Glomerular endothelial cell (primary cell): Measurements from ENCODE around the gene SYNDIG1L. TPM values are rescaled to one million over a fixed set of nuclear protein-coding genes. Genes with fewer than 3 reads are reported as not detected.
"Not testable (repeated sequence)": the region's sequence is repeated elsewhere in the genome, so short reads cannot be mapped to it uniquely, and the experiment has no call there.

ENCODE experiments used
- DNase-seq: peaks from one replicate; pipeline ENCODE4 v3.0.0-alpha.2; 2011; ENCODE audit warnings: low read depth, low spot score; ENCODE audit errors: extremely low read depth
- total RNA-seq: library from RNA; depleted of rRNA; stranded (reverse); fragments of >200 nt; gene quantifications from 2 replicates; pipeline ENCODE4 v1.2.3, GENCODE V29; 2015

The SYNDIG1L gene
- total RNA-seq = not detected in 2 replicates

DNA sequence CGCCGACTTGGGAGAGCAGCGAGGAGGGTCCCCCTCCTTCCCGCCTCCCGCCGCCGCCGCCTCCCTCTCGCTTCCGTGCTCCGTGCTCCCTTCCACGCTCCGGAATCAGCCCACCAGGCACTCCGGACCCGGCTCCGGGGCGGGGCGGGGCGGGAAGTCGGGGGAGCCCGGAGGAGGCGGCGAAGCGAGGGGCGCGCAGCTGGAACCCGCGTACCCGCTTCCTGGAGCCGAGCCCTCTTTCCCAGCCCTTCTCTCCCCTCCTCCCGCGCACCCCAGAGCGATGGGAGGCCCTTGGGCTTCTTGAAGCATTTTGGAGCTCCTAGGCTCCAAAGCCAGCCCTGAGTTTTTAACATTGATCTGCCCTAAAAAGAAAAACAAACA is at the start of gene SYNDIG1L:
Gene SYNDIG1L (minus strand): TSS at position 9 of the 381 bp plus-strand sequence. CDS start 16,466 bp downstream, outside the sequence.
- DNase-seq = no peak

DNA sequence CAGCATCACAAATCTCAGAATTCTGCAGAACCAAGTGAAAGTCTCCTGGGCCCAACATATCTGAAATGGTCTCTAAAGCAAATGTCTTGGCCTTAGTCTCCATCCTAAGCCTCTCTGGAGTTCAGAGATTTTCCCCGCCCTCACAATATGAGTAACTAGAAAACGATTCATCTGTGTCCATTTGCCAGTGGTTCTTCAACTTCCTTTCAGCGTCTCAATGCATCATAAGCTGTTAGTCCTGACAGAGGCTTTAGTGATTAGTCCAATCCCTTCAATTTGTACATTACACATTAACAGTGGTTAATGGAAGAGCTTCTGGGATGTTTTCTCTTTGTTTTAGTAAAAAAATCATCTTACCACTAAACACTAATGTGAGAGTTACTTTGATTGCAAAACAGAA is 49.7 kb upstream of the SYNDIG1L start:
- no peak for DNase-seq

DNA sequence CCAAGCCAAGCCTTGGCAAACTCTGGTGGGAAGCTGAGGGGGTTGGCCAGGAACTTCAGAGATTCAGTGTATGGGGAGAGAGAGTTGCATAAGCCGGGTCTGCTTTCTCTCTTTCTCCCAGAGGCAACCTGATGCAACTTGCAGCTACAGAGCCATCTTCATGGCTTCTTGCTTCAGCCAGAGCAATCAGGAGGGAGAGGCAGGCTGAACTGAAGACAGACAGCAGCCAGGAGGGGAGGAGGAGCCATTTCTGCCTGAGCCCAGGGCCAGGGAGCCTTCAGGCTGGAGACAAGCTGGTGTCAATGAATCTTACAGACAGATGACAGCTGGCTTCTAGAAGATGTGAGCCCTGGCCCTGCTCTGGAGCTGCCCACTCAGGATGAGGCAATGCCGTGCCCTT is 48.4 kb upstream of the SYNDIG1L start:
- DNase-seq = no peak

DNA sequence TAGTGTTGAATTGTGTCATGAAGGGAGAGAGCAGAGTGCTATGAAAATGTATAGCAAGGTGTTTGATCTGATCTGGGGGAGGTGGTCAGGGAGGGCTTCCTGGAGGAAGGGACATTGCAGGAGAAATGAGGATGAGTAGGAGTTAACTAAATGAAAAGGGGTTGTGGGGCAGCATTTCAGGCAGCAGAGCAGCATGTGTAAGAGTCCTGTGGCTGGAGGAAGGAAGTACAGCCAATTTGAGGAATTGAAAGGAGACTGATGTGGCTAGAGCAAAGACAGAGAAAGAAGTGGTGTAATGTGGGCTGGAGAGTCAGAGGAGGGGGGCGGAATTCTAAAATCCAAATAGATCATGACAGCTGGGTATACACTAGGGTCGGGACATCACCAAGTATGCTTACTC is 46.6 kb upstream of the SYNDIG1L start:
- no peak for DNase-seq

DNA sequence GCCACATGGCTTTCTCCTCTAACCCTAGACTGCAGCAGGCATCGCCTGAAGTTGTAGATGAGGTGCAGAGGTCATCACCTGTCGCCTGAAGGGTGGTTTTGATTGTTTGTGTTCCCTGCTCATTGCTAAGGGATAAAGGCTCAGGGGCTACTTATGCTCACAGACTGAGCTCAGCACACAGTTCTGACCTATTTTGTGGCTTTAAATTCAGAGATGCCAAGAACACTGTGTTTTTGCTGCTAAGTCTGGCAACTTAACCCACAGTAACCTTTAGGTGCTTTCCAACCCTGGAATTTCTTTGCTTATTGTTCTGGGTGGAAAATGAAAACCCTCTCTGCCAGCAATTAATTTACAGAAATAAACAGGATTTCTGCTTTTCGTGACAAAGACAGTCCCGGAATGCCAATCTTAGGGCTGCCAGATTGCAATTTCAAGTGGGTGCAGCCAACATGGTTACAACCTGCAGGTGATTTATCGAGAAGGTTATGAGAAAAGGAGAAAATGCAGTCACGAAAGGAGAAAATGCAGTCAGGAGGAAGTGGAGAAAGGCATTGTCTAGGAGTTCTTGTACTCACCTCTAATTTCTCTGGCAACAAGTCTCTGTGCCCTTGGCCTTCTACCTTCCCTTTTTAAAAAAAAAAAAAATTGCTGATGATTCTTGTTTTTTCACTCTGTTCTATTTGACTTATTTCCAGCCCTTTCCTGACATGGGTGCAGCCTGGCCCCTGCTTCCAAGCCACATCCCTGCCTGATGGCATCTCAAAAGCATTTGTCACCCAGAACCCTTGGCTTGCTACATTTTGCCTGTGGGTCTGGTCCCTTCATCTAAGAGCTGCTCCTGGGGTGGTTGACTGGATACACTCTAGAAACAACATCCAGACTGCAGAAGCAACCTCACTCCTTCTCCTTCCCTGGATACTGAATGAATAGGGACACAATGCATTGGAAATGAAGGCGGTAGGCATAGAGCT is 43.8 kb upstream of the SYNDIG1L start:
- no peak for DNase-seq

DNA sequence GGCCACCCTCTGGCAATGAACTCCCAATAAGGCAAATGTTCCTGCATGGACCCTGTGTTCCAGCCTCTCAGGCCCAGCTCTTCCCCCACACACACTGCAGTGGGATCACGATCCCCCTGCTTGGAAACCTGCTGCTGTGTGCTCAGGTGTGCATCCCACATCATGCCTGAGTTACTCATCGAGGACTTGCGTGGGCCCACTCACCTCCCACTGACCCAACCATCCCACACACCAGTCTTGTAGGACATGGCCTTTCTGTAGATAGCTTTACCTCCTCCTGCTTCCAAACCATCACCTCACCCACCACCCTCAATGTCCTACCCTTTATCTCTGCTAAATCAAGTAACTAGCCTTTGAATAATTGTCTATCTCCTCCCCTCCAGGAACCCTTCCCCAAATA is 42.5 kb upstream of the SYNDIG1L start:
- DNase-seq = no peak

DNA sequence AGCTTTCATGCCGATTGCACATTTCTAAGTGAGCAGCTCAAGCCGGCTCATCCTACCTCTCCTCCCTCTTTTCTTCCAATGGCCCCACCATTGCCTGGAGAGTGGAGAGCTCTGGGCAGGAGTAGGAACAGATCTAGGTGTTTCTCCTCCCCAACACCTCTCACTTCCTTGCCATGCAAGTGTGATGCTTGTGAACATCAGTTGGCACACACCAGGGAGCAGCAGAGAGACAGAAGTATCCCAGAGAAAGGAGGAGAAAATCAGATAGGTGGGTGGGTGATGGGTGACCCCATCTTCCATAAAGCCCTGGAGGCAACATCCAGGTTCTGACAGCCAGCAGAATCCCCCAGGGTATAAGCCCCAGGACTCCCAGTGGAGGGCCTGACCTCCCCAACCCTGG is 39.3 kb upstream of the SYNDIG1L start:
- DNase-seq = no peak

DNA sequence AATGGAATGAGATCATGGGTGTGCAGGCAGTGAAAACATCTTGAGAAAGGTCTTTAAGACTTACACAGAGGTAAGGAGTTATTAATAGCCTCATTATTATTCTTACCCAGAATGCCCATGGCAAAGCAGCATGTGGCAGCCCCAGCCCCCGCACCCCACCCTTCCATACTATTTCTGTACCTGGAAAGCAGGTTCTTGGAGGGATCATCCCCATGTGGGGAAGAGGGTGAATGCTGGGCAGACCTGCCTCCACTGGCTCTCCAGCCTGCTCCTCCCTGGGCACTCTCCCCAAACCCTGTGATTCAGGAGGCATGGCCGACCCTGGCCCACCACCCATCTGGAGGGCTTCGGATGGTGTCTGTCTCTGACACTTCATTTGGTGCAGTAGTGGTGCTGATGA is 38.8 kb upstream of the SYNDIG1L start:
- no peak for DNase-seq

DNA sequence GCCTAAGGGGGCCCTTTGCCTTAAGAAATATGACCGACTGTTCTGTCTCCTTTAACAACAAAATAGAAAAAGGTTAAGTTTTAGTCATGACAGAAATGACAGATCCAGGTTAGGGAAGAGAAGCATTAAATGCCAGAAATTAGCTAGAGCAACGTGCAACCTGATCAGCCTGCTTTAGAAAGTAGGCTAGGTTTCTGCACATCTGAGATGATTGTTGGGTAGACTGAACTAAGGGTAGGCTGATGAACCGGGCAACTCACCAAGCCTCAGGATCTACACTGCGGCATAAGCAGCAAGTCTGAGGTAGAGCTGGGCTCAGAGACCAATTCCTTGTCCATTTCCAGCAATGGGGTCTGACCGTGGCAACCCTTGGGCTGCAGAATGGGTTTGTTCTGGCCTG is 37.7 kb upstream of the SYNDIG1L start:
- DNase-seq = no peak

DNA sequence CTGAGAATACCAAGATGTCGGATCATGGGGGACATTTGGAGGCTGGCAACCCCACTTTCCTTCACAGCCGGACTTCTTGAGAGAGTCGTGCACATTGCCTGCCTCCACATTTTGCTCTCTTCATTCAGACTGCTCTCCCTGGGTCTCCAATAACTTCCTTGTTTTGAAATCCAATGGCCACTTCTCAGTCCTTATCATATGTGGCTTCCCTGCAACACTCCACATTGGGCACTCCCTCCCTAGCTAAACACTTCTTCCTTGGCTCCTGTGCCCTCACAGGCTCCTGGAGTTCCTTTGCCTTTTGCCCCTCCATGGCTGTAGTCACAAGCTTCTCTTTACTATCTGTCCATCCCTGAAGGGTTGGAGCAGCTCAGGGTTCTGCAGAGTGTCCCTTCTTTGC is 37.0 kb upstream of the SYNDIG1L start:
- no peak for DNase-seq

DNA sequence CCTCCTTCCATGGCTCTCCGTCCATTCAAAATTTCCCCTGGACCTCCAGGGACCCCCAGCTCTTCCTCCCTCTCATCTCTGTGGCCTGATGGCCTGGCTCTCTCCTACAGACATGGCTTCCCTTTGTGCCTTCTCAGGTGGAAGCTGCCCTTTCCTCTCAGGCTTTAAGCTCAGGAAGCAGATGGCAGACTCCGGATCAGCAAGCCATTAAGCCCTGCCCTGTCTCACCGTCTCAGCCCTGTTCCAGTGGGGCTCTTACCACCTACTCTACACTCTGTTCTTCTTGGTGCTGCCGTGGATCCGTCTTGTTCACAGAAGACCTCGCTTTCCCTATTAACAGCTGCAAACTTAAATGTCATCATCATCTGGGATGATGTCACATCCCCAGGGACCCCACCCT is 34.0 kb upstream of the SYNDIG1L start:
- DNase-seq = no peak

DNA sequence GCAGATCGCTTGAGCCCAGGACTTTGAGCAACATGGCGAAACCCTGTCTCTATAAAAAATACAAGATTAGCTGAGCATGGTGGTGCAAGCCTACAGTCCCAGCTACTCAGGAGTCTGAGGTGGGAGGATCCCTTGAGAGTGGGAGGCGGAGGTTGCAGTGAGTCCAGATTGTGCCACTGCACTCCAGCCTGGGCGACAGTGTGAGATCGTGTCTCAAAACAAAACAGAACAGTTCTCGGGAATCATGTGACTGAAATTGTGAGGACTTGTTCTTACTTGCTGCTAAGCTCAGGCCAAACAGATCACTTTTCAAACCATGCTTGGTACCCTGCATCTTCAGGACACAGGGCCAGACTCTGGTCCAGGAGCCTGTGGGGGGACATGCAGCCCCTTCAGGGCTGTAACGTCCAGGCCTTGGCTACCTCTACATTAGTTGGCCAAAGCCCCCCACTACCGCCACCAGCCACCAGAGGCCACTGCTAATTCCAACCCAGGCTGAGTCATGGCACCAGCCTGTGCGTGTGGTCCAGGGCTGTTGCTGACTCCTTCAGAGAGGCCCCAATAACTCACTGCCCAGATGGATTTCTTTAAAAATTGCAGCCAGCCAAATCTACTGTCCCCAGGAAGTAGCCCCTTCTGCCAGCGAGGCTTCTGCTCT is 33.4 kb upstream of the SYNDIG1L start:
- DNase-seq = no peak

DNA sequence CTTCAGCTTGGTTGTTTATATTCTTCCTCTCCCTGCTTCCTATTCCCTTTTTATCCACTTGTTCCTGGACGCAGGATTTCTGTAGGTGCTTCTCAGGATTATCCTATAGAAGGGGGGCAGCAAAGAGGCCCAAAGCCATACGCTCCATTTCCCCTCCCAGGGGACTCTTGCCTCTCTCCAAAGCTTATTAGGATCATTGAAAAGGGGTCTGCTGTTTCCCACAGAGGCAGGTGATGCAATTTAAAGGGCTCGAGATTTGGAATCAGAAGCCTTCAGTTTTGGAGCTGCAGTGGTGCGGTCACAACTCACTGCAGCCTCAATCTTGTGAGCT is 31.5 kb upstream of the SYNDIG1L start:
- DNase-seq = no peak

DNA sequence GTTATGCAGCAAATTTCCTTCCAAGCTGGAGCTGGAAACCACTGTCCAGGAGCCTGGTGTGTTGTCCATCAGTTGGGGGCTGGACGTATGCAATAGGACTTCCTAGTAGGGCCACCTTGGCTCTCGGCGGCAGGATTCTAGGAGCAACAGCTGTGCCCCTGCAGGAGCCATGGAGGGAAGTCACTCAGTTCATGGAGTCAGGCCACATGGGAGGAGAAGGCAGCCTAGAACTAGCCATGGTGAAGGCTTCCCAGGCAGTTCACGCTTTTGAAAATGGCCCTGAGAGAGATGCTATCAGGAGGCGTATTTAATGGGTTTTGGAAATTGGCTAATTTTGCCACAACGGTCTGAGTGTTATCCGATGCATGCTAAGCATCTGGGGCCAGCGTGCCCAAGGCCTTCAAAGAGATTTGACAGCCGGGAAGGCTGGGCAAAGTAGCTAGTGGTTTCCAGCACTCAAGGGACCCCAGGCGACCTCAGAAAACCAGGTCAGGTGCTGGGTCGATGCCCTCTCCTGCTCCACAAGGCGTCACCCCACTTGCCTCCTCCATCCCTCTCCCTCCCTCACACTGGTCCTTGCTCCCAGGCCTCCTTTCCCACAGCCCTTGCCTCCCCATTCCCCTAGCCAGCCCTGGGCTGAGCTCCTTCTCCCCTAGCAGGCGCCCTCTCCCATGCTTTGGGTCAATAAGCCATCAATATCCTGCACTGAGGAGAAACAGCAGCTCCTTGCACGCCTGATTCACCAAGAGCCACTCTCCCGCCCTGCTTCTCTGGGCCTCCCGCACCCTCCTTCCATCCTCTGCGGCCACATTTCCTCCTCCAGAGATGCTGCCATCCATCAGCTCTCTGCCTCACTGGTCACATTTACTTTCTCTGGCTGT is 30.9 kb upstream of the SYNDIG1L start:
- DNase-seq = no peak

DNA sequence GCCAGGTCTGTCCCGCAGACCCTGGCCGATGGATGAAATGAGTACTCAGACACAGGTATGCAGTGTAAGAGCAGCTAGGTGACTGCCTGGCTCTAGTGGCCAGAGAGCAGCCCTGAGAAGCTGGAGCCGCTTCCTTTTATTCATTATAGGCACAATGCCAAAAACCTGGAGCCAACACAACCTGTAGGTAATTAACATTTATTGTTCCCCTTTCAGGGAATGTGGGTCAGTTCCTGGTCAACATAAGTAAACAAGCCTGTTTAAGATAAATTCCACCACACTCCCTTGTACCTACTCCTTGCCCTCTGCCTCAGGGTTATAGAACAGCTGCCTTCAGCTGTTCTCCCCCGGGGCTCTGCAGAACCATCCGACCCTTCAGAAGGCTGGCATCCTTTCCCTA is 28.4 kb upstream of the SYNDIG1L start:
- not testable (repeated sequence) for DNase-seq

DNA sequence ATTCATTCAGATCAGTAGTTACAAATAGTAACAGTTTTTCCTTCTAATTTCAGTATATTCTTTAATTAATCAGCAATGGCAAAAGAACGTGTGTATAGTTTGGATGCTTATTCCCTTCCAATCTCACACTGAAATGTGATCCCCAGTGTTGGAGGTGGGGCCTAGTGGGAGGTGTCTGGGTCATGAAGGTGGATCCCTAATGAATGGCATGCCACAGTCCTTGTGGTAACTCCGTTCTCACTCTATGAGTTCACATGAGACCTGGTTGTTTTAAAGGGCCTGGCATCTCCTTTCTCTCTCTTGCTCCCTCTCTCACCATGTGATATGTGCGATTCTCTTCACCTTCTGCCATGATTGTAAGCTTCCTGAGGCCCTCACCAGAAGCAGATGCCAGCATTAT is 18.9 kb upstream of the SYNDIG1L start:
- no peak for DNase-seq

DNA sequence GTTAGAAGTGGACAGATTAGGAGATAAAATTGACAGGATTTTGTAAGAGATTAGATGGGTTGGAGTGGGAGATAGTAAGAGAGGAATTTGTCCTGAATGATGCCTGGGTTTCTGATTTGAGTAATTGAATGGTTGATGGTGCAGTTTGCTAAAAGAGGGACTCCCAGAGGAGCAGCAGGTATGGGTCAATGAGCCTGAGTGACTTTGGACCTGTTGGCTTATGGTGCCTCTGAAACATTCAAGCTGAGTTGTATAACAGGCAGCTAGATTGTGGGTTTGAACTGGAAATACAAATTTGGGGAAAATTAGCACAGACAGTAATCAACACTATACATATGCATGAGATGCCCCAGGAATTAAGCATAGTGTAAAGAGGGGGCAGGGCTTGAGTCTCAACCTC is 16.7 kb upstream of the SYNDIG1L start:
- no peak for DNase-seq

DNA sequence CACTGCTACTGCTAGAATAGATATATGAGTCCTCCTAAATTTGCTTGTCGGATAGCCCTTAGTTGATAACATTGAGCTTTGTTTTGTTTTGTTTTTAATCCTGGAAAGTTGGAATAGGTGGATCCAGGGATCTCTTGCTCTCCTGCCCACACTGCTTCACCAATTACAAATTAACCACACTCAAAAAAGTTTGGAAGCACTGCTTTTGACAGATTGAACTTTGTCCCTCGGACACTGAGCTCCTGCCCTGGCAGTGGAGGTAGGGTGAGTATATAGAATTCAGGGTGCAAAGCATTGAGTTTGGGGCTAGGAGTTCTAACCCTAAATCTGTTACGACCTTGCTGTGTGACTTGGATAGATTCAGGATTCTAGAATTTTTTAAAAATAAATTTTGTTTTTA is 15.1 kb upstream of the SYNDIG1L start:
- no peak for DNase-seq

DNA sequence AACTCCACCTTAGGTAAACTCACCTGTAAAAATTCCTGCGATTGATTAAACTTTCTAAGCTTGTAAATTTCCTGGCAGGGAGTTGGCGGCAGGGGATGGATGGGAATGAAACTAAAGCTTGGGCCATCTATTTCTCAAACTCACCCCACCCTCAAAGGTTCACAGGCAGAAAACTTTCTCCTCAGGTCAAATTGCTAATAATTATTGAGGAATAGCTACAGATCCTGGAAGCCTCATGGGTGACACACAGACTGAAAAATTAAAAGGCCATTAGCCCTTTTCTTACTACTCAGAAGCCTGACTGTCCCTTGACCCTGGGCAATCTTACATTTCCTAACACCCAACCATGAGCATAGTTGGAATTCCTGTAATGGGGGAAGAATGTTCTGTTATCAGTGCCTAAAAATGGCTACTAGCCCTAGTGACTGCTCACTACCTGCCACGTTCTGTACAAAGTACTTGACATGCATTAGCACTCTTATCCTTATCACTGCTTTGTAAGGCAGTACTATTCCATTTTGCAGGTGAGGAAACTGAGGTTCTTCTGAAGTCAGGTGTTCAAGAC is 12.4 kb upstream of the SYNDIG1L start:
- no peak for DNase-seq

DNA sequence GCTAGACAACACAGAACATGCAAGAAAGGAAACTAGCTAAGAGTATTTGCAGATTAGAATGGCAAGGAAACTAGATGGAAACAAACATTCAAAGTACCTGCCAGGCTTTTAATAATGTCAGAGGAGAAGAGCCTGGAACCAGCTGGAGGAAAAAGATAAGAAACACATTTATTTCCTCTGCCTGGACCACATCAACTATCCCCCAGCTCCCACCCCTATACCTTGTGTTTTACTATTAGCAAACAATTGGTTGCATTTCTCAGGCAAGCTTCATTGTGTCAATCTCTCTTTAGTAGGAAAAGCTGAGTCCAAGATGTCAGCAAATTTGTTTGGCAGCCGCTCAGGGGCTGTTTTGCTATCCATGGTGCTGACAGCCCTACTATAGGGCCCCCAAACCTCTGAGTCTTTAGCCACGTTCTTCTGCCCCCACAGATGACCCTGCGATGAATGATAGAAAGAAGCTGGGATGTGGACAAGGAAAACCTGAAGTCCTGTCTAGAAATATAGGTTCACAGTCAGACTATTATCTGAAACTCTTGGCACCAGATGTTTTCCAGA is 11.6 kb upstream of the SYNDIG1L start:
- DNase-seq = no peak

DNA sequence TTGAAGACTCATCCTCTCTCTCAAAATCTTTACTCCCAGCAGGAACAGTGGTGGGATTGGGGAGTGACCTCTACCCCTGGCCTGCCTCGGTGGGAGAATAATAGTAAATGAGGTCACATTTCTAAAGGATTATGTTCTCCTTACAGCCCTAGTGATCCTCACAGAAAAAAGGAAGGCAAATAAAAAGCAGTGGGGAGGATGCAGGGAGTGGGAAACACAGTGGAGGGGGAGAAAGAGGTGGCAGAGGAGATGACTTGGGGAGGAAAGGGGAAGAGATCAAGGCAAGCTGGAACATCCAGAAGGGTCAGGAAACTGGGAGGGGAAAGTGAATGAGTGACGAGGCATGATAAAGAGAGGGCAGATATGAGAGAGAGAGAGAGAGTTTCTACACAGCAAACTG is 8.3 kb upstream of the SYNDIG1L start:
- DNase-seq = no peak
